Measurements from ENCODE around the gene KCNJ12.
"Not testable (repeated sequence)": the region's sequence is repeated elsewhere in the genome, so short reads cannot be mapped to it uniquely, and the experiment has no call there.

KCNJ12 gene

GRCh38 chr17:21436481-21436880 lies 60.3 kb downstream of the KCNJ12 start:
- not testable (repeated sequence) for H3K36me3 ChIP-seq (ENCODE audit: insufficient read depth); H3K4me3 ChIP-seq (IDR thresholded peaks at IDR 0.05; ENCODE audit: insufficient read depth, low read depth, low read length); H2AFZ ChIP-seq (ENCODE audit: low read depth); H3K9ac ChIP-seq; H3K4me2 ChIP-seq; H3K27ac ChIP-seq; H3K27me3 ChIP-seq (ENCODE audit: insufficient read depth, low read depth); H4K20me1 ChIP-seq (ENCODE audit: insufficient read depth); H3K4me1 ChIP-seq (ENCODE audit: low read depth, poor library complexity, severe bottlenecking); H3K79me2 ChIP-seq (ENCODE audit: insufficient read depth, low read depth)

GRCh38 chr17:21436883-21437836 lies 61.0 kb downstream of the KCNJ12 start:
- not testable (repeated sequence) for H3K27ac ChIP-seq; H3K4me3 ChIP-seq (IDR thresholded peaks at IDR 0.05; ENCODE audit: insufficient read depth, low read depth, low read length); H4K20me1 ChIP-seq (ENCODE audit: insufficient read depth); H3K27me3 ChIP-seq (ENCODE audit: insufficient read depth, low read depth); H3K9ac ChIP-seq; H3K79me2 ChIP-seq (ENCODE audit: insufficient read depth, low read depth); H3K36me3 ChIP-seq (ENCODE audit: insufficient read depth); H3K4me1 ChIP-seq (ENCODE audit: low read depth, poor library complexity, severe bottlenecking); H3K4me2 ChIP-seq; H2AFZ ChIP-seq (ENCODE audit: low read depth)

- not testable (repeated sequence) for H3K27me3 ChIP-seq (ENCODE audit: insufficient read depth, low read depth); H3K4me2 ChIP-seq; H3K9ac ChIP-seq; H4K20me1 ChIP-seq (ENCODE audit: insufficient read depth); H3K4me1 ChIP-seq (ENCODE audit: low read depth, poor library complexity, severe bottlenecking); H3K27ac ChIP-seq; H3K36me3 ChIP-seq (ENCODE audit: insufficient read depth); H3K4me3 ChIP-seq (IDR thresholded peaks at IDR 0.05; ENCODE audit: insufficient read depth, low read depth, low read length); H2AFZ ChIP-seq (ENCODE audit: low read depth); H3K79me2 ChIP-seq (ENCODE audit: insufficient read depth, low read depth)
Observed at GRCh38 chr17:21438316-21439014, 62.3 kb downstream of the KCNJ12 start.

- not testable (repeated sequence) for H3K4me2 ChIP-seq; H3K9ac ChIP-seq; H3K4me3 ChIP-seq (IDR thresholded peaks at IDR 0.05; ENCODE audit: insufficient read depth, low read depth, low read length); H3K27me3 ChIP-seq (ENCODE audit: insufficient read depth, low read depth); H3K27ac ChIP-seq; H3K79me2 ChIP-seq (ENCODE audit: insufficient read depth, low read depth); H3K36me3 ChIP-seq (ENCODE audit: insufficient read depth); H3K4me1 ChIP-seq (ENCODE audit: low read depth, poor library complexity, severe bottlenecking); H2AFZ ChIP-seq (ENCODE audit: low read depth); H4K20me1 ChIP-seq (ENCODE audit: insufficient read depth)
Observed at GRCh38 chr17:21439015-21439336, 62.8 kb downstream of the KCNJ12 start.

GRCh38 chr17:21445091-21445650 lies 69.0 kb downstream of the KCNJ12 start:
- no peaks in the 10 kb centered on the region for H3K27me3 ChIP-seq (ENCODE audit: insufficient read depth, low read depth)
- H3K4me3 ChIP-seq (IDR thresholded peaks at IDR 0.05; ENCODE audit: insufficient read depth, low read depth, low read length), result no peak overlapping the region
- no peak overlapping the region for H3K4me2 ChIP-seq
- no peaks in the 10 kb centered on the region for H3K36me3 ChIP-seq (ENCODE audit: insufficient read depth)
- H3K27ac ChIP-seq, result no peak overlapping the region
- no peaks in the 10 kb centered on the region for H4K20me1 ChIP-seq (ENCODE audit: insufficient read depth)
- no peaks in the 10 kb centered on the region for H3K4me1 ChIP-seq (ENCODE audit: low read depth, poor library complexity, severe bottlenecking)
- H3K79me2 ChIP-seq (ENCODE audit: insufficient read depth, low read depth), result no peaks in the 10 kb centered on the region
- no peak for TF ChIP-seq CTCF (conservative IDR thresholded peaks at IDR 0.05; ENCODE audit: low read depth, low read length)
- H2AFZ ChIP-seq (ENCODE audit: low read depth), result no peak overlapping the region
- H3K9ac ChIP-seq, result no peak overlapping the region

- H3K4me1 ChIP-seq (ENCODE audit: low read depth, poor library complexity, severe bottlenecking); H3K79me2 ChIP-seq (ENCODE audit: insufficient read depth, low read depth); H3K4me3 ChIP-seq (IDR thresholded peaks at IDR 0.05; ENCODE audit: insufficient read depth, low read depth, low read length); H3K4me2 ChIP-seq; H3K9ac ChIP-seq; H3K36me3 ChIP-seq (ENCODE audit: insufficient read depth); H2AFZ ChIP-seq (ENCODE audit: low read depth); H3K27me3 ChIP-seq (ENCODE audit: insufficient read depth, low read depth); H3K27ac ChIP-seq; H4K20me1 ChIP-seq (ENCODE audit: insufficient read depth): not testable (repeated sequence)
Observed at GRCh38 chr17:21447552-21447951, 71.4 kb downstream of the KCNJ12 start.

GRCh38 chr17:21449891-21450290 lies 73.7 kb downstream of the KCNJ12 start:
- H3K4me3 ChIP-seq (IDR thresholded peaks at IDR 0.05; ENCODE audit: insufficient read depth, low read depth, low read length), result not testable (repeated sequence)

More at GRCh38 chr17:21449891-21450290, 73.7 kb downstream of the KCNJ12 start:
- H3K27me3 ChIP-seq (ENCODE audit: insufficient read depth, low read depth); H3K79me2 ChIP-seq (ENCODE audit: insufficient read depth, low read depth); H4K20me1 ChIP-seq (ENCODE audit: insufficient read depth); H3K36me3 ChIP-seq (ENCODE audit: insufficient read depth); H3K4me2 ChIP-seq; H3K4me1 ChIP-seq (ENCODE audit: low read depth, poor library complexity, severe bottlenecking); H3K27ac ChIP-seq; H3K9ac ChIP-seq; H2AFZ ChIP-seq (ENCODE audit: low read depth): not testable (repeated sequence)

All from KMS-11 (cell line).